Osteoblast (primary cell): ENCODE measurements around the gene ZNF277. TPM values are rescaled to one million over a fixed set of nuclear protein-coding genes. Genes with fewer than 3 reads are reported as not detected.
A peak's percentile ranks its signal among the peaks of the same experiment; 100 is the strongest.

Source experiments
- DNase-seq: peaks from one replicate; pipeline ENCODE4 v3.0.0; 2011; ENCODE audit warnings: low spot score, mixed read lengths; ENCODE audit not compliant: insufficient read length; ENCODE audit errors: missing footprints
- H2AFZ ChIP-seq: 2 replicates; pipeline ENCODE4 v1.6.0; 2011; ENCODE audit warnings: mild to moderate bottlenecking, low read length
- H3K27ac ChIP-seq: 2 replicates; pipeline ENCODE4 v1.5.1; 2011; ENCODE audit warnings: mild to moderate bottlenecking, low read depth, low read length, moderate library complexity
- H3K27me3 ChIP-seq: 2 replicates; pipeline ENCODE4 v1.6.0; 2012; ENCODE audit warnings: mild to moderate bottlenecking, control low read depth, inconsistent platforms, low read length, moderate library complexity; ENCODE audit not compliant: insufficient read depth
- H3K36me3 ChIP-seq: 2 replicates; pipeline ENCODE4 v1.5.1; 2011; ENCODE audit warnings: mild to moderate bottlenecking, low read length, control low read depth, moderate library complexity; ENCODE audit not compliant: insufficient read depth
- H3K4me1 ChIP-seq: 2 replicates; pipeline ENCODE4 v1.5.1; 2011; ENCODE audit warnings: mild to moderate bottlenecking, low read length, control low read depth, moderate library complexity; ENCODE audit not compliant: insufficient read depth
- H3K4me2 ChIP-seq: 2 replicates; pipeline ENCODE4 v1.6.0; 2011; ENCODE audit warnings: mild to moderate bottlenecking, low read length; ENCODE audit not compliant: insufficient read depth
- H3K4me3 ChIP-seq: fragments of 200-600 bp; sonication (generic); 3 replicates; pipeline ENCODE4 v1.5.1; 2012; ENCODE audit warnings: mild to moderate bottlenecking, low read length, inconsistent platforms; ENCODE audit not compliant: insufficient read depth
- H3K79me2 ChIP-seq: 2 replicates; pipeline ENCODE4 v1.6.0; 2012; ENCODE audit warnings: mild to moderate bottlenecking, low read length, control low read depth, inconsistent platforms; ENCODE audit not compliant: insufficient read depth
- H3K9me3 ChIP-seq: 2 replicates; pipeline ENCODE4 v1.5.1; 2011; ENCODE audit warnings: low read depth, low read length, control low read depth
- H4K20me1 ChIP-seq: 2 replicates; pipeline ENCODE4 v1.6.0; 2012; ENCODE audit warnings: mild to moderate bottlenecking, low read length, control low read depth; ENCODE audit not compliant: insufficient read depth
- CTCF ChIP-seq: IDR thresholded peaks from 2 replicates; pipeline ENCODE4 v1.5.1; 2011; ENCODE audit warnings: mild to moderate bottlenecking, low read depth, low read length, moderate library complexity; ENCODE audit errors: extremely low read depth
- total RNA-seq: library from RNA; depleted of rRNA; stranded (reverse); fragments of >200 nt; gene quantifications from 2 replicates; pipeline ENCODE4 v1.2.3, GENCODE V29; 2012

Gene ZNF277
- total RNA-seq, 1 donor, result 58.6 TPM

- Histone ChIP-seq H3K27me3 (no peaks in the 10 kb centered on the region), H3K4me1 (no peaks in the 10 kb centered on the region), H3K4me3 (no peak overlapping the region), H4K20me1 (no peaks in the 10 kb centered on the region), H3K36me3 (no peaks in the 10 kb centered on the region), H3K27ac (no peak overlapping the region), H3K4me2 (no peak overlapping the region), H2AFZ (no peak overlapping the region), H3K79me2 (no peaks in the 10 kb centered on the region), H3K9me3 (no peaks in the 10 kb centered on the region)
- TF ChIP-seq CTCF, result no peak
- DNase-seq, result no peak
Observed at GRCh38 chr7:112331492-112331891, 125.0 kb downstream of the ZNF277 start.

GRCh38 chr7:112334366-112334765 lies 127.9 kb downstream of the ZNF277 start:
- H3K4me1 ChIP-seq, result no peaks in the 10 kb centered on the region
- H3K27ac ChIP-seq, result no peak overlapping the region
- no peak for DNase-seq
- H3K36me3 ChIP-seq, result no peaks in the 10 kb centered on the region
- no peaks in the 10 kb centered on the region for H3K27me3 ChIP-seq
- H4K20me1 ChIP-seq, result no peaks in the 10 kb centered on the region
- no peak for TF ChIP-seq CTCF
- H2AFZ ChIP-seq, result no peak overlapping the region
- H3K79me2 ChIP-seq, result no peaks in the 10 kb centered on the region
- H3K4me2 ChIP-seq, result no peak overlapping the region
- no peak overlapping the region for H3K4me3 ChIP-seq
- no peaks in the 10 kb centered on the region for H3K9me3 ChIP-seq

- DNase-seq, result no peak
- no peak overlapping the region for H3K4me3 ChIP-seq
- peaks cover under 1% of the 10 kb centered on the region for H3K36me3 ChIP-seq
- H3K27ac ChIP-seq, result no peak overlapping the region
- no peak overlapping the region for H2AFZ ChIP-seq
- no peaks in the 10 kb centered on the region for H3K4me1 ChIP-seq
- H3K27me3 ChIP-seq, result no peaks in the 10 kb centered on the region
- no peak for TF ChIP-seq CTCF
- H4K20me1 ChIP-seq, result no peaks in the 10 kb centered on the region
- no peaks in the 10 kb centered on the region for H3K9me3 ChIP-seq
- no peak overlapping the region for H3K4me2 ChIP-seq
- H3K79me2 ChIP-seq, result no peaks in the 10 kb centered on the region
Observed at GRCh38 chr7:112336261-112336660, 129.8 kb downstream of the ZNF277 start.

- TF ChIP-seq CTCF, result no peak
- H3K27ac ChIP-seq, result no peak overlapping the region
- H3K36me3 ChIP-seq, result peaks cover 5% of the 10 kb centered on the region
- no peaks in the 10 kb centered on the region for H3K79me2 ChIP-seq
- H3K4me2 ChIP-seq, result no peak overlapping the region
- peak; percentile 42 for DNase-seq
- no peaks in the 10 kb centered on the region for H3K4me1 ChIP-seq
- no peaks in the 10 kb centered on the region for H3K27me3 ChIP-seq
- H3K4me3 ChIP-seq, result no peak overlapping the region
- H3K9me3 ChIP-seq, result no peaks in the 10 kb centered on the region
- H4K20me1 ChIP-seq, result no peaks in the 10 kb centered on the region
- no peak overlapping the region for H2AFZ ChIP-seq
Observed at GRCh38 chr7:112336936-112337576, 130.6 kb downstream of the ZNF277 start.
